ENCODE measurements around the gene METRN.

DNA sequence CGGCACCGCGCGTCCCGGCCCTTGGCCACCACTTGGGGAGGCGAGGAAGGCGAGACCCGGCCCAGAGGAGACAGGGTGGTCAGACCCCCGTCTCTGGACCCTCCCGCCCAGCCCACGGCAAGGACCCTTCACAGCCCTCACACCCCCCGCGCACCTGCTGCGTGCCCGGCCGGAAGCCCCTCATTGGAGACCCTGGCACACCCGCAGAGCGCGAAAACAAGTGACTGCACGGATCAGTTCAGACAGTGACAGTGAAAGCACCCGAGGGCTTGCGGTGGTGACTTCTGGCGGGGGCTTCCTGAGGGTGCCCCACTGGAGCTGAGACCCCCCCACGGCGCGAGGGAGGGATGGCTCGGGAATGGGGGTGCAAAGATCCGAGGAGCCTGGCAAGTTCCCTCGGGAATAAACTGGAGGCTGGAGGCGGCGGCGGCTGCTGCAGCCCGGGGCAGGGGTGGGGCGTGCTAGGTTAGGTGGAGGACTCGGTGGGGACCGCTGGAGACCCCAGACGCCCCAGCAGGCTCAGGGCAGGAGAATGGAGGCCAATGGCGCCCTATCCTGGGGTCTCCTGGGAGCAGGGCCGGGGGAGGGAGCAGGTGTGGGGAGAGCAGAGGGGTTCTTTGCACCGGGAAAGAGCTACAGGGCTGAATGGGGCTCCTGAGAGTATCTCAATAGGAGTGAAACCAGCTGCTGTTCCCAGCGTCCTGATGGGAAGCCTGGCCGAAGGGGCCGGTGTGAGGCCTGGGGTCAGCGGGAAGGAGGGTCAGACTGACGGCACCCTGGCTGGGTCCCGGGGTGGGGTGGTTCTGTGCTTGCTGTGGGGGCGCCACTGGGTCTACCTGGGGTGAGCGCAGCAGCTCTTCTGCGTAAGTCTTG lies 8.5 kb upstream of the METRN start:
- TF ChIP-seq POLR2A (IDR thresholded peaks at IDR 0.05; ENCODE audit: low read depth, low read length) (no peak), SMC3 (IDR thresholded peaks at IDR 0.05; ENCODE audit: low read depth, low read length) (no peak), CEBPB (IDR thresholded peaks at IDR 0.05; ENCODE audit: low read depth, low read length) (no peak), FOS (IDR thresholded peaks at IDR 0.05; ENCODE audit: low read depth, low read length) (no peak), RFX5 (IDR thresholded peaks at IDR 0.05; ENCODE audit: low read depth, low read length) (no peak)
- TF ChIP-seq, protein P1, sequence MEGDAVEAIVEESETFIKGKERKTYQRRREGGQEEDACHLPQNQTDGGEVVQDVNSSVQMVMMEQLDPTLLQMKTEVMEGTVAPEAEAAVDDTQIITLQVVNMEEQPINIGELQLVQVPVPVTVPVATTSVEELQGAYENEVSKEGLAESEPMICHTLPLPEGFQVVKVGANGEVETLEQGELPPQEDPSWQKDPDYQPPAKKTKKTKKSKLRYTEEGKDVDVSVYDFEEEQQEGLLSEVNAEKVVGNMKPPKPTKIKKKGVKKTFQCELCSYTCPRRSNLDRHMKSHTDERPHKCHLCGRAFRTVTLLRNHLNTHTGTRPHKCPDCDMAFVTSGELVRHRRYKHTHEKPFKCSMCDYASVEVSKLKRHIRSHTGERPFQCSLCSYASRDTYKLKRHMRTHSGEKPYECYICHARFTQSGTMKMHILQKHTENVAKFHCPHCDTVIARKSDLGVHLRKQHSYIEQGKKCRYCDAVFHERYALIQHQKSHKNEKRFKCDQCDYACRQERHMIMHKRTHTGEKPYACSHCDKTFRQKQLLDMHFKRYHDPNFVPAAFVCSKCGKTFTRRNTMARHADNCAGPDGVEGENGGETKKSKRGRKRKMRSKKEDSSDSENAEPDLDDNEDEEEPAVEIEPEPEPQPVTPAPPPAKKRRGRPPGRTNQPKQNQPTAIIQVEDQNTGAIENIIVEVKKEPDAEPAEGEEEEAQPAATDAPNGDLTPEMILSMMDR (conservative IDR thresholded peaks at IDR 0.05; ENCODE audit: low read depth, low read length), result no peak
